CD4-positive, alpha-beta T cell treated with Interleukin-17A for 1 hour (primary cell): Measurements from ENCODE around the gene ANKRD33B.

ENCODE experiments used
- DNase-seq: peaks from one replicate; pipeline ENCODE4 v3.0.0-alpha.2; 2020

The ANKRD33B gene

DNA sequence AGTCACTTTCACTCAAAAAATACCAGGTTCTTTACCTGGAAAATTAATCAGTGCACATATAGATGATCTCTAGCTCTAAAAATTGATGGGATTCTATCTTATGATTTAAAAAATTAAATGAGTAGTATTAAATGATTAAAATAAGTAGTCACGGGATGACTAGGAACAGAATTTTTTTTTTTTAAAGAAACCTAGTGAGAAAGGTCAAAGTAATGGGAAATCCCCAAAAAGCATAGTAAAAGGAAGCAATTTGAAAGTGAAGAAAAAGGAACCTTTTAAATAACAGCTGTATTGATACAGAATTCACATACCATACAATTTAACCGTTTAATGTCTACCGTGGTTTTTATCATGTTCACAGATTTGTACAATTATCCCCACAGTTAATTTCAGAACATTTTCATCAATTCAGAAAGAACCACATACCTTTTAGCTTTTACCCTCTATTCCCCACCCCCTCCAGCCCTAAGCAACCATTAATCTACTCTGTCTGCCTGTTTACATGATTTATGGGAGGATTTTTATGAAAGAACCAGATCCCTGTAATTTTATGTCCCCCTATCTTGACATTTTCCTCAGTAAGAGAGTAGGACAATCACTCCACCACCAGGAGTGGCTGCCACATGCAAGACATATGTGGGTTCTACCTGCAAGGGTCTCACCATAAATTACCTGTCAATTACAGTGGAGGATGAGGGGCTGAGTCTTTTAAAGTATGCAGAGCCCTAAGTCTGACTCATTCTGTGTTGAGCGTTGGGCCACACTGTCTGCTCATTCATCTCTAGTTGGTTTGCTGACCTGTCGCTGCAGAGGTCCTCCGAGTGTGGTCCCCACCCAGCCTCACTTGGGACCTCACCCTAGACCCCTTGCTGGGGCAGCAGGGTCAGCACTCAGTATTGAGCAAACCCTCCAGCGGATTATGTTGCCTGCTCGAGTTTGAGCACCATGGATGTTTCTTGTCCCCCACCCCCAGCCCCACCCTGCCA lies 16.0 kb downstream of the ANKRD33B start:
- DNase-seq: no peak

DNA sequence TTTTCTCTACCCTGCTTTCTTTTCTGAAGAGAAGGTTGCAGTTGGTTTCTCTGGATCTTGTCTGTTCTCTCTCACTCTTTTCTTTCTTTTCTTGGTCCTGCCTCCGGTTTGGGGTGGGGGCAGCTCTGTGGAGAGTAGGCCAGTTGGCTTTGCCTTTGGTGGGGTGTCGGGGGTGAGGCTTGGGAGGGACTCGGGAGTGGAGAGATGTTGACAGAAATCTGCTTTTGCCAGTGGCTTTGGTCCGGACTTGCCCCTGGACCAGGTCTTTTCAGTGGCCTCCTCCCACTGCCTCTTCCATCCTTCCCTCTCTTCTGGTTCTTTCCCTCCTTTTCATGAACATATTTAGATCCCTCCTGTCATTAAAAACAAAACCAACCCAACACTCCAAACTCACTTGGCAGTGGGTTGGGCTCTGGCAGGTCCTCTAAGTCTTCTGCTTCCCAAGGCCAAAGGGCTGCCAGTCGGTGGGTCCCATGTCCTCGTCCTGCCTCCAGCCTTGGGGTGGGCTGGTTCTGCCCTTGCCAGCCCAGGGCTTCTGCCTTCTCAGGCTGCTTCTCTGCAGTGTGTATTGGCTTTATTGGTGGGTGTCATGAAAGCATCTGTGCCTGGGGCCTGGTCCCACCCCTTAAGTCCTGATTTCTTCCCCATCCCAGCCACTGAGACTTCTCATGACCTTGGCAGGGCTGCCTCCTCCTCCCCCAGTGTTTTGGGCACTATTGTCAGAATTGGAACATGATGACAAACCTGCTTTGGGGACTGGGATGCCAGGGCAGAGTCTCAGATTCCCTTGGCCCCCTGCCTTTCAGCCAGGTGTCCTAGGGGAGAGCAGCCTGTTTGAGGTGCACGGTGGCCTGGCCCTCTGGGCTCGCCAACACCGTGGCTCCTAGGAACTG lies 16.9 kb downstream of the ANKRD33B start:
- DNase-seq: no peak

DNA sequence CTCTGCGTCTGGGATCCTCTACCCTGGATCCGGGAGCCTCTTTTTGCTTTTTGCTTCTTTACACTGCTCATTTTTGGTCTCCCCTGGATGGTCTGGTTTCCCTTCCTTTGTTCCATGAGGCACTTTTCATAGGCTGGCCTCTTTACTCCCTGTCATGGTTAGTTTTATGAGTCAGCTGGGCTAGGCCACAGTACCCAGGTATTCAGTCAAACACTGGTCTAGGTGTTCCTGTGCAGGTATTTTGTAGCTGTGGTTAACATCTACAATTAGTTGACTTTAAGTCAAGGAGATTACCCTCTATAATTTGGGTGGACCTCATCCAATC lies 17.5 kb downstream of the ANKRD33B start:
- no peak for DNase-seq

DNA sequence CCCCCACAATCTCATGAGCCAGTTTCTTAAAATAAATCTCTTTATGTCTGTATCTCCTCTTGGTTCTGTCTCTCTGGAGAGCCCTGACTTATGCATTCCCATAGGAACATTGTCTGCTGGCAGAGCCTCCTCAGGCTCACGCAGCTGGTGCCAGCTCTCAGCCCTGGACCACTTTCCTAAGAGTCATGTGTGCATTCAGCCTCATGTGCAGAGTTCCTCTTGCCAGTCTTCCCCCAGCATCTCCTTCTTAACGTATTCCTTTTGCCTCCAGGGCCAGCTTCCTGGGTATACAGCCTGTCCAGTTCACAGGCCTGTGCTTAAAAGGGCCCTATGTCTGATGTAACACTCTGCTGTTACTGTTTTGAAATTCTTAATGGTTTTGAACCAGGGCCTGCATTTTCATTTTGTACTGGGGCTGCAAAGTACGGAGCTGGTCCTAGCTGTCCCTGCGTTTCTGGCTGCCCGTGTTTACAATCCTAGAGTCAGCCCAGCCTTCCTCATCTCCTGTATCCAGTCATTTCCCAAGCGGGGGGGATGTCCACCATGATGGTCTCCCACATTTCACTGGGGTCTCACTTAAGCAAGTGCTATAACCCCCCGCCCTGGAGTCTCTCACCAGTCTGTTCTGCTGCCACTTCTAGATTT lies 18.1 kb downstream of the ANKRD33B start:
- DNase-seq: no peak

DNA sequence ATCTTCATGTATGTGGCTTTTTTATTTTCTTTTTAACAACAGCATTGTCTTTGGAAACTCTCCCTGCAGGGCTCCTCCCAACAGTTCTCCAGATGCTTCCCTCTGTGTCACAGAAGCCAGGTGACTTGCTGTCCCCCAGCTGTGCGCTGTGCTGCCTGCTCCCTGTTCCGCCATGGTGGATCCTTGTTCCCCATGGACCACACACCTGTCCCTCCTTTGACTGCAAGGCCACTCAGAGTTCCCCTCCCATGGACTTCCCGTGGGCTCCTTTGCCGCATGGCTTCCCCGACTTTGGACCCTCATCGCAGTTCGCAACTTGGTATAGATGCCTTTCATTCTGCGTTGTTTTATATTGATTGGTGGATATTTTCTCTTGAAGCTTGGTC lies 18.6 kb downstream of the ANKRD33B start:
- no peak for DNase-seq

DNA sequence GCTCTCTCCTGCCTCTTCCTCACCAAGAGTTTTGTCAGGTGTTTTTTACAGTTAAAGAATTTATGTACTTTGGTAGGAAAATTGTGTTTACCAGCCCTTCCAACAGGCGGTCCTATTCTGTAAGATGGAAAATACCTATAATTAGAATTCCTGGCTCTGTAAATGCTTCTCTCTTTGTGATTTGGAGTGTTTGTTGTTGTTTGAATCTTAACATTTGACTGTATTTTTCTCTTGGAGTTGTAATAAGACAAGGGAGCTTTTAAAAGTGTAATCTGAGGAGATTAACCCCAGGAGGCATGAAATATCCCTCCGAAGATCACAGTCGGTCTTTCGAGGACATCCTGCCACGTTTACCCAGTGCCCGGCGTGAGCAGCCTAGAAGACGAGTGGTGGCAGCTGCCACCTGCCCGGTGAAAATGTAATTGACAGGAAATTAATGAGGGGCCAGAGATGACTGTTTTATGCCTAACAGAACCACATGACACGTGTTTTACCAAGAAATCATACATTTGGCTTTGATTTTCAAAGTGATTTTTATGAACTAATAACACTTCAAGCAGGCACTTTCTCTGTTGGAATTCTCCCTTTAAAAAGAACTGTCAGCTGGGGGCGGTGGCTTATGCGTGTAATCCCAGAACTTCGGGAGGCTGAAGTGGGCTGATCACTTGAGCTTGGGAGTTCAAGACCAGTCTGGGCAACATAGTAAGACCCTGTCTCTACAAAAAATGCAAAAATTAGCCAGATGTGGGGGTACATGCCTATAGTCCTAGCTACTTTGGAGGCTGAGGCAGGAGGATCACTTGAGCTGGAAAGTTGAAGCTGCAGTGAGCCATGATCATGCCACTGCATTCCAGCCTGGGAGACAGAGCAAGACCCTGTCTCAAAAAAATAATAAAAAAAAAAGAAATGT lies 20.0 kb downstream of the ANKRD33B start:
- no peak for DNase-seq

DNA sequence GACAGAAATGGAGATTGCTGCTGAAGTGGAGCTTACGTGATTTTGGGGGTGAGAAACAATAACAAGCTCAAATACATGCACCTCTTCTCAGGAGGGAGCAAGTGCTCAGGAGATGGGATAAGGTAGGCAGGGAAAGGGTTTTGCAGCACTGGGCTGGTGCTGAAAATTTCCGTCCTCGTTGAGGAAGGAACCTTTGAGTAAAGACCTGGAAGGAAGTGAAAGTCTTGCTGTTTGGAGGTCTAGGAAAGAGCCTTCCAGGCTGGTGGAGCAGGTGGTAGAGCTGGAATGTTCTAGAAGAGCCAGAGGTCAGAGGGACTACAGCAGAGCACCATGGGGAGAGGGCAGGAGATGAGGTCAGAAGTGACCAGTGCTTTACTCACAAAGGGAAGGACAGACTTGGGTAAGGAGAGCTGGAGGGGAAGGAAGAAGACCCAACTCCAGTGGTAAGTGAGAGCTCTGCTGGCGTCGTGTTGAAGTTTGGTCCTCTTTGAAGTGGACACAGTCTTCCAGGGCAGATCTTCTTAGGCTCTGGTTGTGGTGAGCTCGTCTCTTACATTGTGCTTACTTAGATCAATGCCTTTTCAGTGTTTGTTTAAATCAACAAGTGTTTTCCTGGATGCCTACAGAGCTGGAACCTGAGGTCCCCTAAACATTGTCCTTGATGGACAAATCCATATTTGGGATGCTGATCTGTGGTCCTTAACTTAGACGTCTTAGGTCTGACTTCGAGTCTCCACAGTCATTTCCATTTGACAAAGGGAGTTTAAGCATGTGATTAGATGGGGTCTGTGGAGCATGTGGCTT lies 21.0 kb downstream of the ANKRD33B start:
- no peak for DNase-seq

DNA sequence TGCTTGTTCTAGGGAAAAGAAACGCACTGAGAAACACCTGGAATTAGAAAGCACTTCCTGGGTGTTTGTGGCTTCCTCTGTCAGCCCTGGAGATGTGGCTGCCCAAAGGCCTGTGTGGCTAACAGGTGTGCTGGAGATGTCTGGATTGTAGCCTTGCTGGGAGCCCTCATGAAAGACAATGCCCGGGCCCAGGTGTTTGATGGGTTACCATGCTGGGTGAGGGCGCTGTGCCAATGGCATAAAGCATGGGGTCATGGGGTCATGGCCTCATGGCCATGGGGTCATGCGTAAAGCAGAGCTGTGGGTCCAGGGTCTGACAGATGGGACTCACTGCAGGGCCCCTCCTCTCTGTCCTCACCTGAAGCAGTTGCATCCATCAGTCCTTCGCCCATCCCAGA lies 21.6 kb downstream of the ANKRD33B start:
- no peak for DNase-seq

DNA sequence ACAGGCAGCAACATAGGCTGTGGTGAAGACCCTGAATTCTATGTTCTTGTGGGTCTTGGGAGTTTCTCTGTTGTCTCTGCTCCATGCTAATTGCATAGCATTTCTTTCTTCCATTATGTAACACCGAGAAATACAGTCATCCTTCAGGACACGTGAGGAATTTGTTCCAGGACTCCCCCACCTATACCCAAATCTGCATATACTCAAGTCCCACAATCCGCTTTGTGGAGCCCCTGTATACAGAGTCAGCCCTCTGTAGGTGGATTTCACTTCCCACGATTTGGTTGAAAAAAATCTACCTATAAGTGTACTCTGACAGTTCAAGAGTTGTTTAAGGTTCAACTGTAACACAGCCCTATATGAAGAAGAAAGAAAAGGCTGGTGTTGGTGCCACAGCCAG lies 22.1 kb downstream of the ANKRD33B start:
- no peak for DNase-seq

DNA sequence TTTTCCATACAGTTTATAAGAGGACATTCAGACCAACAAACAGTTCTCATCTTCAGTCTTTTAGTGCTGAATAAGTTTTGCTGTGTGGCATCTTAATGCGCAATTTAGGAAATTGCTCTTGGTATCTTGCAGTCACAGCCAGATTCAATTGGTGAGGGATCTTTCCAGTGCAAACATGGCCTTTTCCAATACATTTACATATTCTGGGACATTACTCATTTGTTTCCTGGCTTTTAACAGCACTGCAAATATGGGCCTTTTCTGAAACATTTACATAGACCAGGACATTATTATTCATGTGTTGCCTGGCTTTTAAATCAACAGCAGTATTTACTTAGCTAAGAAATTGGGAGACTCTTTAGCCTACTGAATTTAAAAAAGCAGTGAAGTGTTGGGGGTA lies 22.7 kb downstream of the ANKRD33B start:
- no peak for DNase-seq

DNA sequence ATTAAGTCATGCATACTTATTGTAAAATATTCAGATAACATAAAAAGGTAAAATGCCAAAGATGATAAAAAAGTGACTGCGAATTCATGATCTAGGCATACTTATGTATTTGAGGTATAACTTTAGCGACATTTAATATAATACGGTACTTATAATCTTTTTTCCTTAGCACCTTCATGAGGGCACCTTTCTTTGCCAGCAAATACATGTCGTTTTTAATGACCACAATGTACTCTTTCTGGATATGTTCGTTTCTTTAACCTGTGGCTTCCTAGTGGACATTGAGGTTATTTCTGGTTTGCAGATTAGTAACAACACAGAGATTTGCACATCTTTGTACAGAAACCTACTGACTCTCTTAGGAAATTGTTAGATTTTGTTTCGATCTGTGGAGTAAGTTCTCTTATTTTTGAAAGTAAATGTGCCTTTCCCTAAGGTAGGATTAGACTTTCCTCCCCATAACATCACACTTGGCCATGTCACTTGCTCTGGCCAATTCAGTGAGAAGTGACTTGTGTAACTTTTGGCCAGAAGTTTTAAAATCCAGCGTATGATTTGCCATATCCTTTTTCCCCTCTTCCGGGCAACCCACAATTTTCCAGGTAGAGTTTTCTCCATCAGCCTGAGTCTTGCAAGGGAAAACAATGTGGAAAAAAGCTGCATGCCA lies 24.4 kb downstream of the ANKRD33B start:
- DNase-seq: no peak

DNA sequence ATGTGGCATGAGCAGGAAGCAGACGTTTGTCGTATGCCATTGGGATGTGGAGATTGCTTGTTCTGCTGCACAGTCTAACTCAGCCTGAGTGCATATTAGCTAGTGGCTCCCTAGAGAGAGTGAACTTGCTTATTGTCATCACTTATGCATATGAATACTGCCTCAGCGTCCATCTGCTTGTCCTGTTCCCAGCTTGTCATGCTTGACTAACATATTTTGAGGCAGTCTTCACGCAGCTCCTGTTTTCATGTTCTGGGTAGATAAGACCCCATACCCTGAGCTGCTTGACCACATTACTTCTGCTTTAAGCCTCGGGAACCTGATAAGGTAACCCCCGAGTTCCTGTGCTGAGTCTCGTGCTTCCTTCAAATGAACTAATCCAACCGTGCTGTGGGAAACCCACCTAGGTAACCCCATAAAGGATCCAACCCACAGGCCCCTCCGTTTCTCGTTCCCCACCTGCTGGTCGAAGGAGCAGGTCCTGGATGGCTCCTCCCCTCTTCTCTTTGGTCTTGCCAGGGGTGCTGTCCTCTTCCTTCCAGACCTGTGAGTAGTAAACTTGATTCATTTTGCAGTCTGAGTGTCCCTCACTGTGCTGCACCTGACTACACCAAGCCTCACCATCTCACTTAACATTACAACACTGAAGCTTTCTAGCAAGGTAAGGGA lies 25.0 kb downstream of the ANKRD33B start:
- DNase-seq: no peak

DNA sequence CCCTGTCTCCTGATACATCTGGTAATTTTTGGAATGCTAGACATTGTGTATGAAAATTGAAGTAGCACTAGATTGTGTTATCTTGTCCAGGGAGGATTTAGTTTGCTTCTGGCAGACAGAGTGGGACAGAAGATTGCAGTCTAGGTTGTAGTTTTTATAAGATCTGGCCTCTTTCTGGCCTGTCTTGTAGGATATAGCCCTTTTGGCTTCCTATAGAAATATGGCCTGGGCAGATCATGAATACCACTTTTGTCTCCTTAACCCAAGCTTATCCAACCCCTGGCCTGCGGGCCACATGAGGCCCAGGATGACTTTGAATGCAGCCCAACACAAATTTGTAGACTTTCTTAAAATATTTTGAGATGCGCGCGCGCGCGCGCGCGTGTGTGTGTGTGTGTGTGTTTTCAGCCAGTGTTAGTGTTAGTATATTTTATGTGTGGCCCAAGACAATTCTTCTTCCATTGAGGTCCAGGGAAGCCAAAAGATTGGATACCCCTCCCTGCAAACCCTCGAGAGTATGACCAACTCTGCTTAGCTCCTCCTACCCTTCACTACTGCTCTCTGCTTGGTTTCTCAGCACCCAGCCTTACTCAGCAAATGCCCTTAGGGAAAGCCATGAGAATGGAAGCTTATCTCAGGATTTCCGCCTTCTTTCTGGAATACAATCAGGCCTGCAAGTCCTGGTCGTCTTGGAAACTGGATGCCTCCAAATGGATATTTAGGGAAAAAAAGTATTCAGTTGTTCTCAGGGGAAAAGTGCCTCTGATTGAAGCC lies 26.5 kb downstream of the ANKRD33B start:
- DNase-seq: no peak

DNA sequence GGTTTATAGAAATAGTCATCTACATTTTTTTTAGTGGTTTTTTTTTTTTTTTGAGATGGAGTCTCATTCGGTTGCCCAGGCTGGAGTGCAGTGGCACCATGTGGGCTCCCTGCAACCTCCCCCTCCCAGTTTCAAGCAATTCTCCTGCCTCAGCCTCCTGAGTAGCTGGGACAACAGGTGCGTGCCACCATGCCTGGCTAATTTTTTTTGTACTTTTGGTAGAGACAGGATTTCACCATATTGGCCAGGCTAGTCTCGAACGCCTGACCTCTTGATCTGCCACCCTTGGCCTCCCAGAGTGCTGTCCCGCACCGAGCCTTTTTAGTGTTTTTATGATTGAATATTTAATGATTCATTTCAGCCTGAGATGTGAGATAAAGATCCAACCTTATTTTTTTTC lies 27.3 kb downstream of the ANKRD33B start:
- DNase-seq: no peak

DNA sequence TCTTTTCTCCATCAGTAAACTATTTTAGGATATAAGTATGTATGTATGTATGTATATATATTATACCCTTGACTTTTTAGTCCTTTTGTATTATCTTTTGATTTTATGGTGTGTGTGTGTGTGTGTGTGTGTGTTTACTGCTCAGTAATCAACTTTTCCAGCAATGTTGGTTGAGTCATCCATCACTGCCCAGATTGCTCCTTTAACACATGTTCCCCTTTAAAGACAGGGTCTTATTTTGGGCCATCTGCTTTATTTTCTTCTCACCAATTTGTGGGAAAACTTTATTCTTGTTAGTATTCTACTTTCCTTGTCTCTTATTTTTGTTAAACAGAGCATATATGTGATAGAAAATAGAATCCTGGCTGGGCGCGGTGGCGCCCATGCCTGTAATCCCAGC lies 28.1 kb downstream of the ANKRD33B start:
- DNase-seq: no peak

DNA sequence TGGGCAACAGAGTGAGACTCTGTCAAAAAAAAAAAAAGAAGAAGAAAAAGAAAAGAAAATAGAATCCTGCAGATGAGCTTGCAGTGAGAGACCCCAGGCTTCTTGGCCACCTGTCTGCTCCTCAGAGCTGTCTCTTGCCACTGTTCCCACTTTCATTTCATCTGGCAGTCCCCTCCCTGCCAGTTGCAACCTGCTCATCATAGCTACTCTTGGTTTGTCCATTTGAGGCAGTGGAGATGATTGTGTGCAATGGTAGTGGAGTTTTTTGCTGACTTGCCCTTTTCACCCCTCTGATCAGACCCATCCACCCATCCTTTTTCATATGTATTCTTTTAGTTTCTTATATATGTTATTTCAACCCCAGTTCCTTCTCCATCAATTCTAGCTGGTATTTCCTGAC lies 28.7 kb downstream of the ANKRD33B start:
- no peak for DNase-seq

DNA sequence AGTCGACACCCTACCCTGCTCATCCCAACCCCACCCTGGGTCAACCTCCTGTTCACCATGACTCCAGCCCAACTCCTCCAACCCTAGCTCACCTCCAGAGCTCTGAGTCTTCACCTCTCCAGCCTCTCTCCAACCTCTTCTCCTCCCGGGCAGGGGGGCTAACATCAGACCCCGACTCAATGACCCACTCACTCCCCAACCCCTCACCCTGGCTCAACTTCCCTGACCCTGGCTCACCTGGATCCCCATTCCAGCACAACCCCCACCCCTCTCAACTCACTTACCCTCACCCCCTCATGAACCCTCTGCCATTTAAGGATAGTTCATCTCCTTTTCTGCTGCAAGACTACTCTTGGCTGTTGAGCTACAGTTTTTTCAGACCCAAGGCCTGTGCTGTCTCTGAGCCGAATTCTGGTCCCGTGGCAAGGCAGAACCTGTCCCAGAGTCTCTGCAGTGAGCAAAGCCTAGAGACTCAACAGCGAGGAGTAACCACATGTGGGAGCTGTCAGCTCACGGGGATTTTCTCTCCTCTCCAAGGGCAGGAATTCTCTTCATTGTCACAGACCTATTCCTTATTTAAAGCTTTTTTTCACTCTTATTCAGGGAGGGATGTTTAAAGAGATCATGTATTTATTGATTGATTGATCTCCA lies 29.8 kb downstream of the ANKRD33B start:
- no peak for DNase-seq

DNA sequence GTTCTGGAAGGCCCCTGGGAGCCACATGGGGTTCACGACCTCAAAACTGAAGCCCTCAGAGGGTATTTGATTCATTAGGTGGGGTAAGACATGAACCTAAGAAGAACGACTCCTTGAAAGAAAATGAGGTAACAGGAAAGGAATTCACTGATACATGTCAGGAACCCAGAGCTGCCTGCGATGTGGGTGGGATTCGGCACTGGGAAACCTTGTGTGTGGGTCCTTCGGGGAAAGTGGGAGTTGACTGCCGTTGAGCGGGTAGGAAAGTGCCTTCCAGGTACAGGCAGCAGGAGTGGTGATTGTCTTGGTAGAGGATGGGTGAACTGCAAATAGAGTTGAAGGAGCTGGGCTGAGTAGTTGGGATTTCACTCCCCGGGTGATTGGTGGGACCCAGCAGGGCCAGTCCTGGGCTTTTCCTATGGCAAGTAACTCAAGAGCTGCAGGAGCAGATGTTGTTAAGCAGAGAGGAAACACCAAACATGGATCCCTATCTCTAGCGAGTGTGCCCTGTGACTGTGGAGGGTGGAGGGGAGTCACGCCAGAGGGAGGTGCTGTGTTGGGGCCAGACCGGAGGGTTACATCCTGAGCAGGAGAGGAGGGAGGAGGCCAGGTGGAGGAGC lies 30.8 kb downstream of the ANKRD33B start:
- DNase-seq: no peak

DNA sequence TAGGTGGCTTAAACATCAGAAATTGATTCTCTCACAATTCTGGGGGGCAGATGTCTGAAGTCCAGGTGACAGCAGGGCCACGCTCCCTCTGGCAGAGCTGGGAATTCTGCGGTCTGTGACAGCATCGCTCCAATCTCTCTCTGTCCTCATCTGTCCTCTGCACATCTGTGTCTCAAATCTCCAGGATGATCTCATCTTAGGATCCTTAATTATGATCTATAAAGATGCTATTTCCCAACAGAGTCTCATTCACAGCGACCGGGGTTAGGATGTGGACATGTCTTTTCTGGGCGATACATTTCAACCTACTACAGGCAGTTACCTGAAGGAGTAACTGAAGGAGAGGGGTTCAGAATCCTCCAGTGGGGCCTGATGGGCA lies 31.4 kb downstream of the ANKRD33B start:
- no peak for DNase-seq
